Measurements from ENCODE around the gene GRID2. TPM values are rescaled to one million over a fixed set of nuclear protein-coding genes. Genes with fewer than 3 reads are reported as not detected.

GRID2 gene
- total and polyA plus RNA-seq, 4 donors = under 0.01 to 0.02 TPM; not detected in 2

- no peak for DNase-seq (ENCODE audit: low spot score)
- Histone ChIP-seq H3K36me3 (ENCODE audit: control insufficient read depth in 4 of 4, insufficient read depth in 3 of 4, low read depth in 1 of 4, low read length in 3 of 4) (no peaks in the 10 kb centered on the region), H3K9me3 (ENCODE audit: control insufficient read depth in 4 of 4, low read length in 3 of 4) (no peaks in the 10 kb centered on the region), H3K27ac (ENCODE audit: low read depth in 1 of 2, low read length in 2 of 2) (no peak overlapping the region), H3K4me1 (ENCODE audit: control insufficient read depth in 4 of 4, insufficient read depth in 4 of 4, low read length in 3 of 4) (no peaks in the 10 kb centered on the region), H3K9ac (ENCODE audit: low read depth in 1 of 2, low read length in 2 of 2) (no peak overlapping the region), H3K4me3 (ENCODE audit: low read depth in 1 of 3, low read length in 3 of 3) (no peak overlapping the region), H3K27me3 (ENCODE audit: control insufficient read depth in 4 of 4, insufficient read depth in 4 of 4, low read length in 3 of 4) (peaks cover 0 to 11% (median 2%) of the 10 kb centered on the region in 4 donors)
- WGBS = 56% methylated on average over 2 of the region's 2 CpGs
- TF ChIP-seq MAX (IDR thresholded peaks at IDR 0.05) = no peak
- no peak for TF ChIP-seq YY1 (IDR thresholded peaks at IDR 0.05)
- no peak for TF ChIP-seq ATF3 (IDR thresholded peaks at IDR 0.05)
- TF ChIP-seq REST (IDR thresholded peaks at IDR 0.05) = no peak
- TF ChIP-seq NR2F2 (IDR thresholded peaks at IDR 0.05) = no peak
- no peak for TF ChIP-seq SP1 (IDR thresholded peaks at IDR 0.05)
- TF ChIP-seq FOXA1 (IDR thresholded peaks at IDR 0.05) = no peak
- TF ChIP-seq RAD21 (IDR thresholded peaks at IDR 0.05) = no peak
- TF ChIP-seq, protein P1, sequence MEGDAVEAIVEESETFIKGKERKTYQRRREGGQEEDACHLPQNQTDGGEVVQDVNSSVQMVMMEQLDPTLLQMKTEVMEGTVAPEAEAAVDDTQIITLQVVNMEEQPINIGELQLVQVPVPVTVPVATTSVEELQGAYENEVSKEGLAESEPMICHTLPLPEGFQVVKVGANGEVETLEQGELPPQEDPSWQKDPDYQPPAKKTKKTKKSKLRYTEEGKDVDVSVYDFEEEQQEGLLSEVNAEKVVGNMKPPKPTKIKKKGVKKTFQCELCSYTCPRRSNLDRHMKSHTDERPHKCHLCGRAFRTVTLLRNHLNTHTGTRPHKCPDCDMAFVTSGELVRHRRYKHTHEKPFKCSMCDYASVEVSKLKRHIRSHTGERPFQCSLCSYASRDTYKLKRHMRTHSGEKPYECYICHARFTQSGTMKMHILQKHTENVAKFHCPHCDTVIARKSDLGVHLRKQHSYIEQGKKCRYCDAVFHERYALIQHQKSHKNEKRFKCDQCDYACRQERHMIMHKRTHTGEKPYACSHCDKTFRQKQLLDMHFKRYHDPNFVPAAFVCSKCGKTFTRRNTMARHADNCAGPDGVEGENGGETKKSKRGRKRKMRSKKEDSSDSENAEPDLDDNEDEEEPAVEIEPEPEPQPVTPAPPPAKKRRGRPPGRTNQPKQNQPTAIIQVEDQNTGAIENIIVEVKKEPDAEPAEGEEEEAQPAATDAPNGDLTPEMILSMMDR (IDR thresholded peaks at IDR 0.05; ENCODE audit: low read depth, low read length, missing input control) = no peak
These were observed 1475.5 kb downstream of the GRID2 start for GRCh38 chr4:93779228-93779627.

- no peaks in the 10 kb centered on the region for H3K9me3 ChIP-seq (ENCODE audit: control insufficient read depth in 4 of 4, low read length in 3 of 4)
- H3K4me3 ChIP-seq (ENCODE audit: low read depth in 1 of 3, low read length in 3 of 3) = no peak overlapping the region
- H3K4me1 ChIP-seq (ENCODE audit: control insufficient read depth in 4 of 4, insufficient read depth in 4 of 4, low read length in 3 of 4) = no peaks in the 10 kb centered on the region
- H3K27me3 ChIP-seq (ENCODE audit: control insufficient read depth in 4 of 4, insufficient read depth in 4 of 4, low read length in 3 of 4) = peaks cover 0 to 11% (median 2%) of the 10 kb centered on the region in 4 donors
- H3K36me3 ChIP-seq (ENCODE audit: control insufficient read depth in 4 of 4, insufficient read depth in 3 of 4, low read depth in 1 of 4, low read length in 3 of 4) = no peaks in the 10 kb centered on the region
- TF ChIP-seq HNF4G (IDR thresholded peaks at IDR 0.05) (no peak), NR2F2 (IDR thresholded peaks at IDR 0.05) (no peak), MAX (IDR thresholded peaks at IDR 0.05) (no peak), ATF3 (IDR thresholded peaks at IDR 0.05) (no peak), TAF1 (conservative IDR thresholded peaks at IDR 0.05) (no peak), EGR1 (IDR thresholded peaks at IDR 0.05; ENCODE audit: low read depth in 2 of 2) (no peak), FOXA2 (IDR thresholded peaks at IDR 0.05) (no peak), JUND (IDR thresholded peaks at IDR 0.05) (no peak), FOXA1 (IDR thresholded peaks at IDR 0.05) (no peak), SP1 (IDR thresholded peaks at IDR 0.05) (no peak), HNF4A (conservative IDR thresholded peaks at IDR 0.05) (no peak)
- TF ChIP-seq, protein P1 (IDR thresholded peaks at IDR 0.05; ENCODE audit: low read depth, low read length, missing input control) = no peak
- TF ChIP-seq, protein P2, sequence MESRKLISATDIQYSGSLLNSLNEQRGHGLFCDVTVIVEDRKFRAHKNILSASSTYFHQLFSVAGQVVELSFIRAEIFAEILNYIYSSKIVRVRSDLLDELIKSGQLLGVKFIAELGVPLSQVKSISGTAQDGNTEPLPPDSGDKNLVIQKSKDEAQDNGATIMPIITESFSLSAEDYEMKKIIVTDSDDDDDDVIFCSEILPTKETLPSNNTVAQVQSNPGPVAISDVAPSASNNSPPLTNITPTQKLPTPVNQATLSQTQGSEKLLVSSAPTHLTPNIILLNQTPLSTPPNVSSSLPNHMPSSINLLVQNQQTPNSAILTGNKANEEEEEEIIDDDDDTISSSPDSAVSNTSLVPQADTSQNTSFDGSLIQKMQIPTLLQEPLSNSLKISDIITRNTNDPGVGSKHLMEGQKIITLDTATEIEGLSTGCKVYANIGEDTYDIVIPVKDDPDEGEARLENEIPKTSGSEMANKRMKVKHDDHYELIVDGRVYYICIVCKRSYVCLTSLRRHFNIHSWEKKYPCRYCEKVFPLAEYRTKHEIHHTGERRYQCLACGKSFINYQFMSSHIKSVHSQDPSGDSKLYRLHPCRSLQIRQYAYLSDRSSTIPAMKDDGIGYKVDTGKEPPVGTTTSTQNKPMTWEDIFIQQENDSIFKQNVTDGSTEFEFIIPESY (IDR thresholded peaks at IDR 0.05) = no peak
- H3K27ac ChIP-seq (ENCODE audit: low read depth in 1 of 2, low read length in 2 of 2) = no peak overlapping the region
- no peak for DNase-seq (ENCODE audit: low spot score)
- whole genome bisulfite sequencing = 80% methylated on average over 5 of the region's 5 CpGs
- no peak overlapping the region for H3K9ac ChIP-seq (ENCODE audit: low read depth in 1 of 2, low read length in 2 of 2)
These were observed 1476.3 kb downstream of the GRID2 start for GRCh38 chr4:93780080-93780479.

Data from liver (tissue), 9 donors.